Measurements from ENCODE around the gene TMEM119.
"Not testable (repeated sequence)": the region's sequence is repeated elsewhere in the genome, so short reads cannot be mapped to it uniquely, and the experiment has no call there.

TMEM119 gene

GRCh38 chr12:108581311-108582227, 16.3 kb downstream of the TMEM119 start:
- no peak for DNase-seq

- no peak for DNase-seq
Measured at GRCh38 chr12:108580531-108580930, 17.4 kb downstream of the TMEM119 start.

GRCh38 chr12:108578813-108579212, 19.1 kb downstream of the TMEM119 start:
- no peak for DNase-seq

- DNase-seq, result no peak
Measured at GRCh38 chr12:108578264-108578663, 19.6 kb downstream of the TMEM119 start.

- no peak for DNase-seq
Measured at GRCh38 chr12:108577458-108577857, 20.4 kb downstream of the TMEM119 start.

- no peak for DNase-seq
Measured at GRCh38 chr12:108576660-108577234, 21.1 kb downstream of the TMEM119 start.

- DNase-seq, result no peak
Measured at GRCh38 chr12:108575199-108575912, 22.5 kb downstream of the TMEM119 start.

GRCh38 chr12:108574276-108574675, 23.6 kb downstream of the TMEM119 start:
- not testable (repeated sequence) for DNase-seq

GRCh38 chr12:108573317-108573716, 24.6 kb downstream of the TMEM119 start:
- no peak for DNase-seq

- DNase-seq, result no peak
Measured at GRCh38 chr12:108572166-108572790, 25.6 kb downstream of the TMEM119 start.

GRCh38 chr12:108571609-108572165, 26.2 kb downstream of the TMEM119 start:
- DNase-seq, result no peak

- DNase-seq, result no peak
Measured at GRCh38 chr12:108570743-108571608, 26.9 kb downstream of the TMEM119 start.

GRCh38 chr12:108568338-108569154, 29.3 kb downstream of the TMEM119 start:
- peak; percentile 40 to 51 for DNase-seq

GRCh38 chr12:108567406-108568337, 30.2 kb downstream of the TMEM119 start:
- DNase-seq, result no peak

- no peak for DNase-seq
Measured at GRCh38 chr12:108566452-108566851, 31.4 kb downstream of the TMEM119 start.

- DNase-seq, result peak; percentile 59 to 76
Measured at GRCh38 chr12:108565976-108566375, 31.9 kb downstream of the TMEM119 start.

- no peak for DNase-seq
Measured at GRCh38 chr12:108565146-108565545, 32.7 kb downstream of the TMEM119 start.

- DNase-seq, result no peak
Measured at GRCh38 chr12:108564724-108565123, 33.2 kb downstream of the TMEM119 start.

- no peak for DNase-seq
Measured at GRCh38 chr12:108563804-108564151, 34.1 kb downstream of the TMEM119 start.
